ENCODE data around the gene NEGR1.

NEGR1 gene

DNA sequence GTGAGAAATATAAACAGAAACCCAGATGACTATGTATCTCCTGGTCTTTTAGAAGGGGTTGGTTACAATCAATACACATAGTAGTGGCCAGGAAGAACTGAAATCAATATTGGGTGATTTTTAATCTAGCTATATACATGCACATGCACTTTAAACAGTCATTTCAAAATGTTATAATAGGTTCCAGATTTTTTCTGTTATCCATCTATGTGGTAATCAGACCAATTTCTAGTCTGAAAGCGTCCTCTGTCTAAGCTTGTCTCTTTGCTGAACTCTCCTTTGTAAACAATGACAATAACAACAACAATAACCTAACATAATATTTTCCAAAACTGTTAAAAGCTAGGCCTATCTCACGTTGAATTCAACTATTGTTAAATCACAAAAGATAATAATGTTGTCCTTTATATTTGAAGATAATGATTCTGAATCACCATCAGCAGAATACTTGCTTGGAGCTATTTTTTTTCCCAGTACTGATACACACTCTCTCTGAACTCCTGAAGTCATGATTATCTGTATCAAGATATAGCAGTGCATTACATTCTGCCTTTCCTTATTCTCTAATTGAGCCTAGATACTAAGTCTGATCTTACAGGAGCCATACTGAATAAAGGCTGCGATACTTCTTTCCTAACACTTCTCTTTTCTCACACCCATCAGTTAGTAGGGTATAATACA is 704.7 kb downstream of the NEGR1 start:
- no peak for DNase-seq (ENCODE audit: low read depth, low spot score)

DNA sequence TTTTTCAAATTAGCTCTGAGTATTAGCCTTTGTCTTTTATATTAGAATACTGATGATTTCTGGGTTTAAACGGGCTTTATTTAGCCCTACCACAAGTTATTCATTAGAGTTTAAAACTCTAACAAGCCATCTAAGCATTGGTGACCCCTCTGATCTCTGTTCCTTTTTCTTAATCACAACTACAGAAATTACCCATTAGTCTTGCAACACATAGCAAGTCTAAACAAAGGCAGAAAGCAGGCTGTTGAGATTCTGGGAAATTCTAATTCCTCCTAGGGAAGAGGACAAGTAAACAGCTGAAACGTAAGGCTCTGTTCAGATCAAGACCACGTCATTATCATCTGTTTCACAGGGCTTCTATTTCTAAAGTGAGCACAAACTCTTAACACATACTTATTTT is 710.3 kb downstream of the NEGR1 start:
- no peak for DNase-seq (ENCODE audit: low read depth, low spot score)

DNA sequence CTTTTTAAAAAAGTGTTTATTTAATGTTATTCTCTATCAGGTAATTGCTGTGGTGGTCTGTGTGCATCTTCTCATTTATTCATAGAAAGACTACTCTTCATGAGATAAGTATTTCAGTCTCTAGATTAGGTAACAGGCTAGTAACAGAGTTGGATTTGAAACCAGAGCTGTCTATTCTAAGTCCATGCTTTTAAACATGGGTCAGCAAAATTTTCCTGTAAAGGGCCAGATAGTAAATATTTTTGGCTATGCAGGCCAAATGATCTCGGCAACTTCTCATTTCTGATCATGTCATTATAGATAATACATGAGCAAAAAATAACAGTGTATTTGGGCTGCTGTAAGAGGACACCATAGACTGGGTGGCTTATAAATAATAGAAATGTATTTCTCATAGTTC is 715.9 kb downstream of the NEGR1 start:
- no peak for DNase-seq (ENCODE audit: low read depth, low spot score)

DNA sequence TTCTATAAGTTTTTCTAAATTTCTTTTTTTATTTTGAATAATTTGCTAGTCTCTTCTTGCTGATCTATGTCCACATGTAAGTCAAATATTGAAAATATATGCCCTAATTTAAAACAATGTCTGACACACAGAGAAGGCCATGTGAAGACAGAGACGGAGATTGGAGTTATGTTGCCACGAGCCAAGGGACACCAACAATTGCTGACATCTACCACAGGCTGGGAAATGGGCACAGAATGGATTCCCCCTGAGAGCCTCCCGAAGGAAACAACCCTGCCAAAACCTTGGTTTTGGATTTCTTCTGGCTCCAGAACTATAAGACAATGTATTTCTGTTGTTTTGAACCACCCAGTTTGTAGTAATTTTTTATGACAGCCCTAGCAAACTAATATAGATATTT is 716.5 kb downstream of the NEGR1 start:
- no peak for DNase-seq (ENCODE audit: low read depth, low spot score)

DNA sequence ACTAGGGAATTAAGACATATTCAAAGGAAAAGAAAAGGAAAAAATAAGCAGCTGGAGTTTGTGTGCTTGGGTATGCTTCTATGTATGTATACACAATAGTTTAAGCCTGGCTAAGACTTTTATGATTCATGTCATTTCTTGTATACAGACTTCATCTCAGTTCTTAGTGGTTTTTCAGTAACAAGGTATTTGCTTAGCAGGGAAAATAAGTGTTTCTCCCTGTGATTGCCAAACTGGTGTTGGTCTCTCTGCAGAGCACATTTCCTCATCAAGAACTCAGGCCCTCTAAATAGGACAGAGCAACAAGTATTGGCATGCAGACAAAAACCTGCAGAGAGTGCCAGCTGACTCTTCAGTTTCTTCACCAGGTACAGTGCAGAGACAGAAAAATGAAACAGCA is 717.1 kb downstream of the NEGR1 start:
- no peak for DNase-seq (ENCODE audit: low read depth, low spot score)

DNA sequence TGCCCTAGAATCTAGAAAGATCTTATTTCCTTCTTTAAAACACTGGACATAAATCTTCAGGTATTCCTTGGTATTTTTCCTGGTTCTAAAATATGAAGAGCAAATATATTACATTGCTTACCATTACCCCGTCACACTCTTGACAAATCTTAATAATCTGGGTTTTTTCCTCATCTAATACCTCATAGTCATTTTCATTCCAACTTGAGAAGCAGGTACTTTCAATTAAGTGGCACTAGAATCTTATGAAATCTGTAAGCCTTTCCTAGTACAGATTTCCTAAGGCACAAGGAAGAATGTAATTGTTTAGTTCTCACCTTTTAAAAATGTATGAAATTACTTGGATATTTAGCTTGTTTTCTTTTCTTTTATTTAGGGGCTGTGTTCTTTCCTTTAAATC is 720.0 kb downstream of the NEGR1 start:
- DNase-seq (ENCODE audit: low read depth, low spot score): no peak

DNA sequence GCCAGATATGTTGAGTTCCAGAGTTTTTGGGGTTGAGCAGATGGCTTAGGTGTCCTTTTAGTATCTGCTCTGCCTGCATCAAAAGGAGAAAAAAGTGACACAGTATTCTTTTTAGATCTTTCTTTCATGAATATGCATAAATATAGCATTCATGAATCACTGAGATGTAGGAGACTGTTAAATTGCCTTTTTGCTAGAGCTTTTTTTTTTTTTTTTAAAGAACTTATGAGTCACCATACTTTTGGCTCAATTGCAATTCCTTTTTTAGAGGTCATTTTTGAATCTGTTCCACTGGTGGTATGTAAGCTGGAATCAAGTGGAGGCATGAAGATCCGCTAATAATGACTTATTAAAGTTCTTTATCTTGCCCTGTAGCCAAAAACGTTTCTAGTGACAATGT is 720.6 kb downstream of the NEGR1 start:
- DNase-seq (ENCODE audit: low read depth, low spot score): no peak

DNA sequence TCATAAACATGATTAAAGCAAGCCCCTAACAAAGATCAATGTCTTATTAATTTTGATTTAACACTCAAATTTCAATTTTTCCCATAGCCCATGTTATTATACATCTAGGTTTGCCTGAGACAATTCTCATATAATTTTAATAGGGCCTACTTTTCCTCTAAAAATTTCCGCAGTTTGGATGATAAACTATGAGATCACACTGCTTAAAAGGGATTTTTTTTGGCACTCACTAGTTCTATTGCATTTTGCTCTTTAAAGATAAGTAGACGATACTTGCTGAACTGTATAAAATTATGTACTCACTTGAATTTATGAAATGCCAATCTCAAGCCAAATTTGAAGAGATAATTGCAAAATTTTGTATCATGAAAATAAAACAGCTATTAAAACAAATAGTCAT is 721.1 kb downstream of the NEGR1 start:
- DNase-seq (ENCODE audit: low read depth, low spot score): no peak

DNA sequence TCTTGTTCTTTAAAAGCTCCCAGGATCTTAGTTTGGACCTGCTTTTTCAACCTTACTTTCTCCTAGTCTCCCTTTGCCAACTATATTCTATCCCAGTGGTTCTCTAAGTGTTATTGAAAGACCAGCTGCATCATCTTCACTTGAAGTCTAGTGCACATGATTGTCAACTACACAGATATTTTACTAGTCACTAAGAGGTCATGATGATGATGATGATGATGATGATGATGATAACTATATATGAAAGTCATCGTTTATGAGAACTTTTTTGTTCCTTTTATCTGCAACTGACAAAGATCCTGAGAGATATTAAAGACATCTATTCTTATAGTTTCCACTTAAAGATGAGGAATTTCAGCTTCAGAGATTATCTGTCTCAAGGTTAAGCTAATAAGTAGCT is 722.5 kb downstream of the NEGR1 start:
- DNase-seq (ENCODE audit: low read depth, low spot score): no peak

DNA sequence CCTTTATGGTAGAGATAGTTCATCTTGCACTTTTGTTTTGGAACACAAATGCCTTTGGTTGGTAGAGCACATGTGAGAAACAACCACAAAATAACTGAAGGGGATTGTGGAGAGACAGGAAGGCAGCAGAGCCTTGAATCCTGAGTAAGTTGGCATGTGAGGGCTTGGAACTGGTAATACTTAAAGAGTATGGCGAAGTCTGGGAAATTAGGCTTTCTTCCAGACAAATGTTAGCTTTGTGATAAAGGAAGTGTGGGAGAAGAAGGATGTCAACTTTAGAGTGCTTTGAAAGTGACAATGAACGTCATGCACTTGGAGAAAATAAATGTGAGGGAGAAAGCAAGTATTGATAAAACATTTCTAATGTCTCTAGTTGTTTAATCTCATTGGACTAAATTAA is 725.2 kb downstream of the NEGR1 start:
- no peak for DNase-seq (ENCODE audit: low read depth, low spot score)

DNA sequence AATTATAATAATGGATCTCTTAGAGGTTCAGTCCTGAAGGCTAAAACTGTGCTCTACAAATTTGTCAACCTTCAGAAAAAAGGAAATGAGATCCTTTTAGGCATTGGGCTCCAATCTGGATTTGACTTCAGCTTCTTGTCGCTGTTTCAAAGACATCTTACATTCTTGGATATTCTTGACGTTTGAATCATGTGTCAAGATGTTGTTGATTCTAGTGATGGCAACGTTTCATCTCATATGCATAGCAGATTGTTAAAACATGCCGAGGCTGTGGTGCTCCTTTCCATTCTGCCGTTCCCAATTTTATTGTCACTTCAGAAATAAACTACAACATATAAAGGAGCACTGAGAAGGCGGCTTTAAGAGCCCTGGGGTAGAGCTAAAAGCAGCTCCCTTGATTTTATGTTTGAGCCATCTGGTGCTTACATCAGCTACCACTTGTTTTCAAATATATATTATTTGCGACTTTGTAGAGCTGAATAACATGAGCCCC is 733.9 kb downstream of the NEGR1 start:
- no peak for DNase-seq (ENCODE audit: low read depth, low spot score)

DNA sequence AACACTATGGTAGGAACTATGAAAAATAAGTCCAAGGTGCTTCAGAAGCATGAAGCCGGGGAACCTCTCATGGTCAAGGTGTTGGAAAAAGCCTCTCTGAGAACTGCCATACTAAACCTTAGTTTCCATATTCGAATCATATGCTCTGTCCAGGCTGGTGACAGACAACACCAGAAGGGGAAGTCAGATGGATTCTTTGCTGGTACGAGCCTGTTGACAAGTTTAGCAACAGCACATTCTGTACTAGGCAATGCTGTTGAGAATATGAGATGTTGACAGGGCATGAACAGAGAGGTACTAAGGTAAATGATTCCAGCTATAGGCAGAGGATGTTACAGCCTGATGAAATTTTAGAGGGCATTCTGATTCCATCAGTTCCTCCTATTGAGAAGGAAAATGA is 740.2 kb downstream of the NEGR1 start:
- no peak for DNase-seq (ENCODE audit: low read depth, low spot score)

DNA sequence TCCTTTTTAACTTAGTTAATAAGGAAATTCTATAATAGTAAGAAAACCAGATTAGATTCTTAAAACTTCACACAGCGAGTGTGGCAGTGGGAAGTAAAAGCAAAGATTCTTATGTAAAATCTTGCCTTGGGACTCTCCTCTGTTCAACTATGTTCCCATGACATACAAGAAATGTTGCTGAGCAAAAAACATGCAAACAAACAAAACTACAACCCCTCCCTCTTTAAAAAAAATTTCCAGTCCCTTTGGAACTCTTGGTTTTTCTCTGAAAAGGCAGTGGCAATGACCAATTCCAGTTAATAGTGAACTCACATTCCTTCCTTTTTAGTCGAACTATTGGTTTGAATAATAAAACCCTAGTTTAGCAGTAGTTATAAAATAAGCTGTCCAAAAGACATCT is 748.4 kb downstream of the NEGR1 start:
- DNase-seq (ENCODE audit: low read depth, low spot score): no peak

DNA sequence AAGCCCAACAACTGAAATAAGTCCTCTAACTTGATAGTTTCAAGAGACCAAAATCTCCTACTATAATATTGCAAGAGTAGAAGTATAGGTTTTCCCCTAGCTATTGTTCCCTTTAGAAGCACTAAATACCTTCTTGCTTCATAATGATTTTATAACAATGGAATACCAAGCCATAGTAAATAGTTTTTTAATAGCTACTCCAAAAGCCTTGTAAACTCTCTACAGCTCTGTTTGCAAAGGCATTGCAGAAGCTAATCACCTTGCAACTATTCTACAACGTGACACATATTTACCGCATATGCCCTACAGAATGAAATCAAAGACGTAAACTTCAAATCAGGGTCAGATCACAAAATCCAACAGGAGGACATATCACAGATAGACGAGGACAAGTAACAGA is 750.0 kb downstream of the NEGR1 start:
- no peak for DNase-seq (ENCODE audit: low read depth, low spot score)

DNA sequence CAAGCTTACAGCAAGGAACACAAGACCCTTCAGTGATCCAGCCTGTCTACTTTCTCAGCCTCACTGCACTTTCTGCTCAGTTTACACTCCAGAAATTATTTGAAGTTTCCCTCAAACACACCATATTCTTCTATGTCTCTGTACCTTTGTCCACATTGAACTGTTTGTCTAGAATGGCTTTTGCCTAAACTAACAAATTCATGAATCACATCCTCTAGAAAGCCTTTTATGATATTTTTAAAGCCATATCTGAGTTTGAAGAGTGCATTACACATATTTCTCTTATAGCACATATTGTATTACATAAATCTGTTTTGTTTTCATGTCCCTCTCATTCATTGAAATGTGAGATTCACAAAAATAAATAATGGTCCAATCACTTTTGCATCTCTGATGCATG is 755.5 kb downstream of the NEGR1 start:
- DNase-seq (ENCODE audit: low read depth, low spot score): no peak

DNA sequence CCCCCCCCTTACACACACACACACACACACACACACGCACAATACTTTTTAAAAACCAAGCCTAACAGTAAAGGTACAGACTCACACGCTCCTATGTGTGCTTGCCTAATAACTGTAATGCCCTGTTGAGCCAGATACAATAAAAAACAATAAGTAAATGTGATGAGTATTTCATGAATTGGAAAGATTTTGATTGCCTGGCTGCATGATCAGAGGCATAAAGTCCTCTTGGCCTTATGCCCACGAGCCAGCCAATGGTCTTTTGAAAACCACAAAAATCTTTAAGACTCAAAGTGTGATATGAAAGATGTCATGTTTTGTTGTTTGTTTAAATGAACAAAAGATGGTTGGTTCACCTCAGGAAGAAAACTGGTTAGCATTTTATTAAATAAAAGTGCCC is 759.6 kb downstream of the NEGR1 start:
- DNase-seq (ENCODE audit: low read depth, low spot score): no peak

DNA sequence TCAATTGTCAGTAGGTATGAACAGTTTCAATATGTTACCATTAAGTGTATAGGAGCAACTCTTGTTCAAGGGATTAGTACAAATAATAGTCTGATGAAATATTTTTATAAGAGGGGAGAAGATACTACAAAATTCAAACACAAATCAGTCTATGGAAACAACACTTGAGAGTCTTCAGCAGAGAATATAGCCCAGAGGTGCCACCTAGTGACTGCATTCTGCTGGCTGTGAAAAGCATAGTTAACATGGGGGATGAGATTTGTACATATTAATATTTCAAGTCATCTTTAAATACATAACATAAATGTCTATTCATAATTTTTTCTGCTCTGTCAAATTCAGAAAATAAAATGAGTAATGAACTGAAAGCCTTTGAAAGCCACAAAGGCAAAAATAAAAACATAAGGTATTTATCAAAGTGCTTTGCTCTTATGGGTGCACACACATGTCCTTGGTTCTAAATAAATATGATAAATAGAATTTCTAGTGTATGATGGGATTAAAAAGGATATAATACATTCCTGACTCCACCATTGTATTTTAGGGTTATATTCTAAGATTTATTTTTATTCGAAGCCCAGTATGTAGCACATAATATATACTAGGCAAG is 760.6 kb downstream of the NEGR1 start:
- no peak for DNase-seq (ENCODE audit: low read depth, low spot score)

DNA sequence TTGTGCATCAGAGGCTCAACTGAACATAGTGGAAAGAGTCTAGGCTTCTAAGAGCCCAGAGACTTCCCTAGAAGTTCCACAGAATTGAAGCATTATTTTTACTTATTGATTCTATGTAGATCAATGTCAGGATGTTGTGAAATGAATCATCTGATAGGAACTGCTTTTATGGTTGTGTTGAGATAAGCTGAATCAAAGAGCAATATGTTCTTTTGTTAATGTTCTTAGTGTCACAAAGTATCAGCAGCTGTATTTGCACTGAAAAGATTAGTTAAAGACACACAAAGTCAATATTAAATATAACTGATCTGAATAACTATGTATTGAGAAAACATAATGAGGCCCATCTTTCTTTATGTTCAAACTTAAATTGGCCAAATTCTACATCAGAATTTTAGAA is 770.8 kb downstream of the NEGR1 start:
- DNase-seq (ENCODE audit: low read depth, low spot score): no peak

DNA sequence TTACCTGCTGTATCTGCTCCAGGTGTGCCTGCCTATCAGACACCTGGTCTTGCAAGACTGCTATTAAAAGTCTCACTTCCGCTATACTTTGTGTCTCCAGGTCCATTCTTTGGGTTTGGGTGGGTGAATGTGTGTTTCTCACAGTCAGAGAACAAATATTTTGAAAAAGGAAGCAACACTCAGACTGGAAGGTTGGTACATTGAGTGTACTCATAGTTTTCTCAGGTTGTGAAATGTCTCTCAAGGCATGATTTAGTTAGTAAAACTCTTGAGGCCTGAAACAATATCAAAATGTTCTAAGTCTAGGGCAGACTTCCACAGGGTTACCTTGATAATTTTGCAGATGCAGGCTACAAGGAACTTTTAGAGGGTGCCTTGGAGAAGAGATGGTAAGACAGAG is 771.6 kb downstream of the NEGR1 start:
- DNase-seq (ENCODE audit: low read depth, low spot score): no peak

DNA sequence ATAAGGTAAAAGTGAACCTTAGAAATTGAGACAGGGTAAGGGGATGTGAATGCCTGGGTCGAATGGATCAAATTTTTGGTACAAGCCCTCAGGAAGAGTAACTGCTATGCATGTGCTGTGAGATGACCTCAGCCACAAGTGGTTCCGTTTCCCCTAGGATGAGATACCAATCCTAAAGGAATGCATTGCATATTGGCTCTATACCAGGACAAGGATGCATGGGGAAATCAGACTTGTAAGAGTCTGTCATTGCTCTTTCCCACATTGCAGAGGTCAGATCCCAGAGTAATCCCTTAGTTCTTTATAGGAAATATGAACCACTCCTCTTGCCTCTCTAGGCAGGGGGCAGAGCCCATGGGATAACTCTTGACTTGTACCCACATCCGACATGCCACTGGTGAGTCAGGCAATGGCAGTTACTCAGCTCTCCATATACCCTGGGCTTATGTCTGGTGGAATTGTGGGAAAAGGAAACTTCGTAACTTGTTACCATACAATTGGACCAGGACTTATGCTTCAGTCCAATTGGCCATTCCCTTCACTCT is 773.2 kb downstream of the NEGR1 start:
- DNase-seq (ENCODE audit: low read depth, low spot score): no peak

DNA sequence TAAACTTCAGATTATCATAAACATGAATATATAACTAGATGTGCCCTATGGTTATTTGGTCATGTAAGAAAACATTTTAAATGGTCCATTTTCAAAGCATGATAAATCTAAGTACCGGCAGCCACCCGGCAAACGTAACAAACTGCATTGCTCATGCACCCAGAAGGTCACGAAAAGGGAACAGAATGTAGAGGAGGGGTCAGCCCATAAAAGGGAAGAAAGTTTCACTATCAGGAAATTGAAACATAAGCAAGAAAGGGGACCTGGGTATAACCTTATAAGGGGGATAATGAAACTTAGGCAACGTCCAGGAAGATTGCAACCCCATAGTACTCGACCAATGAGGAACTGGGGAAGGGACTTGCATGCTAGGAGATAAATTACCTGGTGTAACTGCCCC is 780.3 kb downstream of the NEGR1 start:
- no peak for DNase-seq (ENCODE audit: low read depth, low spot score)

DNA sequence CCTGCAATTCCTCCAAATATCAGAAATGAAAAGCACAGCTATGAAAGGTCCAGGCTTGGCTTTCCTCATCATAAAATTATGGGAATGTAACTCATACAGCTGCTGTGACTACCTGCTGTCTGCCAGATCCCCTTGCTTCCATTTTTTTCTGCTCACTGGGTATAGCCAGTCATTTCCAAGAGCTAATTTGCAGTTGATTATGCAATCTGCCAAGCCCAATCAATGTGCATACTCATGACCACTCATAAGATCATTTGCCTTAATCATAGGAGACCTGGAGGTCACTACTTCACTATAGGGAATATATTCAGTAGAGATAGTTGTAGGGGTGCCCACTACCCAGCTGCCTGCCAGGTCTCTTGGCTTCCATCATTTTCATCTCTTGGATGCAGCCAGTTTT is 783.8 kb downstream of the NEGR1 start:
- DNase-seq (ENCODE audit: low read depth, low spot score): no peak

DNA sequence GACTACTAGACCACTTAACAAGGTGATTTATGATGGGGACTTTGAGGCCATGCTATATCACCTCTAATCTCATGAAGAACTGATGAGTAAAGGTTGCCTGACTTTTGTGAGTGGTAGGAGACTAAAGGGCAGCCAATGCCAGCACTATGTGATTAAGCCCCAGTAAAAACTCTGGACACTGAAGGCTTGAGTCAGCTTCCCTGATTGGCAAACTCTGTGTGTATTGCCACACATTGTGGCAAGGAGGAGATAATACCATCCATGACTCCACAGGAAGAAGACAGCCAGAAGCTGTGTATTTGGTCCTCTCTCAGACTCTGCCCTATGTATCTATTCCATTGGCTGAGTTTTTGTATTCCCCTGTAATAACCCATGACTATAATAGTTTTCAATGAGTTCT is 788.2 kb downstream of the NEGR1 start:
- no peak for DNase-seq (ENCODE audit: low read depth, low spot score)

Data from ELF-1 (cell line).